GM04503 (cell line): ENCODE data around the gene FAIM2.
"Not testable (repeated sequence)": the region's sequence is repeated elsewhere in the genome, so short reads cannot be mapped to it uniquely, and the experiment has no call there.

Experiments used
- DNase-seq: peaks from one replicate; pipeline ENCODE4 v3.0.0-alpha.2; 2012; ENCODE audit warnings: low read depth

The FAIM2 gene

GRCh38 chr12:49860921-49861320 lies 42.8 kb downstream of the FAIM2 start:
- DNase-seq = not testable (repeated sequence)

GRCh38 chr12:49855890-49856289 lies 47.8 kb downstream of the FAIM2 start:
- not testable (repeated sequence) for DNase-seq

- DNase-seq = no peak
Observed at GRCh38 chr12:49854976-49855375, 48.7 kb downstream of the FAIM2 start.

- no peak for DNase-seq
Observed at GRCh38 chr12:49853671-49854070, 50.0 kb downstream of the FAIM2 start.

GRCh38 chr12:49847161-49847560 lies 56.5 kb downstream of the FAIM2 start:
- DNase-seq = no peak

GRCh38 chr12:49846032-49846431 lies 57.7 kb downstream of the FAIM2 start:
- DNase-seq = no peak

- DNase-seq = no peak
Observed at GRCh38 chr12:49843876-49844437, 59.7 kb downstream of the FAIM2 start.

GRCh38 chr12:49843411-49843810 lies 60.3 kb downstream of the FAIM2 start:
- no peak for DNase-seq

- peak; percentile 61 for DNase-seq
Observed at GRCh38 chr12:49842519-49843352, 61.0 kb downstream of the FAIM2 start, which contains the start of gene BCDIN3D. BCDIN3D (minus strand) TSS chr12:49843106; CDS start chr12:49843087, 19 bp downstream.

GRCh38 chr12:49838973-49839633 lies 64.6 kb downstream of the FAIM2 start:
- no peak for DNase-seq

- DNase-seq = peak; percentile 57
Observed at GRCh38 chr12:49832836-49833421, 70.8 kb downstream of the FAIM2 start.

GRCh38 chr12:49831717-49832116 lies 72.0 kb downstream of the FAIM2 start:
- no peak for DNase-seq

- peak; percentile 71 for DNase-seq
Observed at GRCh38 chr12:49828133-49829091, 75.3 kb downstream of the FAIM2 start, which contains the start of gene NCKAP5L. NCKAP5L (minus strand) TSS chr12:49828413; CDS start chr12:49804044, 24,369 bp downstream.

GRCh38 chr12:49827401-49828099 lies 76.2 kb downstream of the FAIM2 start:
- DNase-seq = peak; percentile 35

GRCh38 chr12:49827051-49827400 lies 76.7 kb downstream of the FAIM2 start:
- DNase-seq = no peak

GRCh38 chr12:49825971-49826421 lies 77.7 kb downstream of the FAIM2 start:
- no peak for DNase-seq

- no peak for DNase-seq
Observed at GRCh38 chr12:49825360-49825970, 78.2 kb downstream of the FAIM2 start.

- no peak for DNase-seq
Observed at GRCh38 chr12:49824895-49825294, 78.8 kb downstream of the FAIM2 start.

- DNase-seq = no peak
Observed at GRCh38 chr12:49824416-49824815, 79.3 kb downstream of the FAIM2 start.

- DNase-seq = no peak
Observed at GRCh38 chr12:49823951-49824350, 79.7 kb downstream of the FAIM2 start.
